OCI-LY7 (cell line): ENCODE measurements around the gene DST. TPM values are rescaled to one million over a fixed set of nuclear protein-coding genes. Genes with fewer than 3 reads are reported as not detected.

ENCODE experiments used
- BruUV-seq: library from RNA; stranded (reverse); fragments of 400-500 nt; replicated peaks from 2 replicates; lab custom pipeline; 2021; lab: Mats Ljungman, UMichigan
- CTCF ChIA-PET: fragments of 300-600 bp; sonication (Branson Sonifier 250); formaldehyde crosslinking; loops from one replicate; lab custom pipeline; 2022; ENCODE audit warnings: antibody characterized with exemption; ENCODE audit not compliant: unreplicated experiment; lab: Charles Lee
- POLR2A ChIA-PET: fragments of 300-600 bp; sonication (Branson Sonifier 250); formaldehyde crosslinking; loops from one replicate; lab custom pipeline; 2022; ENCODE audit warnings: antibody characterized with exemption; lab: Charles Lee
- DNase-seq: peaks from one replicate; pipeline ENCODE4 v3.0.0-alpha.2; 2015; ENCODE audit warnings: low spot score
- H2AFZ ChIP-seq: fragments of 200-600 bp; sonication (generic), shearing (Covaris generic); 2 replicates; pipeline ENCODE4 v1.6.1; 2014; ENCODE audit warnings: mild to moderate bottlenecking, antibody characterized with exemption, low read length, moderate library complexity
- H3K27ac ChIP-seq: fragments of 200-600 bp; sonication (generic); 2 replicates; pipeline ENCODE4 v1.5.1; 2014; ENCODE audit warnings: mixed run types, low read depth, mild to moderate bottlenecking, moderate library complexity, low read length, inconsistent platforms; ENCODE audit not compliant: poor library complexity, severe bottlenecking
- H3K36me3 ChIP-seq: fragments of 200-600 bp; sonication (generic); 2 replicates; pipeline ENCODE4 v1.6.1; 2014; ENCODE audit warnings: mild to moderate bottlenecking, antibody characterized with exemption, low read length, moderate library complexity, mixed read lengths; ENCODE audit not compliant: insufficient read depth
- H3K4me1 ChIP-seq: fragments of 200-600 bp; sonication (generic); 2 replicates; pipeline ENCODE4 v1.5.1; 2014; ENCODE audit warnings: mild to moderate bottlenecking, low read length; ENCODE audit not compliant: insufficient read depth, poor library complexity, severe bottlenecking
- H3K4me2 ChIP-seq: fragments of 200-600 bp; sonication (generic); 2 replicates; pipeline ENCODE4 v1.6.1; 2014; ENCODE audit warnings: mild to moderate bottlenecking, low read length
- H3K4me3 ChIP-seq: fragments of 200-600 bp; sonication (generic); 2 replicates; pipeline ENCODE4 v1.5.1; 2014; ENCODE audit warnings: mild to moderate bottlenecking, low read depth, low read length; ENCODE audit not compliant: poor library complexity, severe bottlenecking
- H3K79me2 ChIP-seq: fragments of 200-600 bp; sonication (generic); 2 replicates; pipeline ENCODE4 v1.6.1; 2016; ENCODE audit warnings: low read depth, mild to moderate bottlenecking, low read length, moderate library complexity, mixed read lengths; ENCODE audit not compliant: insufficient read depth
- H3K9me2 ChIP-seq: fragments of 200-600 bp; sonication (generic); 2 replicates; pipeline ENCODE4 v1.6.1; 2016; ENCODE audit warnings: mild to moderate bottlenecking, low read length, mixed read lengths; ENCODE audit not compliant: insufficient read depth
- H3K9me3 ChIP-seq: fragments of 200-600 bp; sonication (generic); 2 replicates; pipeline ENCODE4 v1.6.1; 2014; ENCODE audit warnings: mild to moderate bottlenecking, mixed run types, low read length, mixed read lengths
- H4K20me1 ChIP-seq: fragments of 200-600 bp; sonication (generic); 2 replicates; pipeline ENCODE4 v1.6.1; 2014; ENCODE audit warnings: mild to moderate bottlenecking, antibody characterized with exemption, low read length, moderate library complexity, mixed read lengths; ENCODE audit not compliant: insufficient read depth
- EZH2phosphoT487 ChIP-seq: fragments of 200-600 bp; sonication (generic); IDR thresholded peaks from 2 replicates; pipeline ENCODE4 v1.6.1; 2018; ENCODE audit warnings: low read depth, borderline replicate concordance, mild to moderate bottlenecking, mixed run types, antibody characterized with exemption, low read length, moderate library complexity, mixed read lengths
- intact Hi-C: fragments of 100-400 bp; cut with micrococcal nuclease; formaldehyde crosslinking; loops from one replicate; pipeline ENCODE4 v1.10.0; 2022; ENCODE audit not compliant: unreplicated experiment
- total RNA-seq, 2 experiments: library from RNA; depleted of rRNA in 1 of 2; stranded (reverse); fragments of >200 nt in 1 of 2; shearing (Covaris generic) in 1 of 2; gene quantifications; 2 replicates each; pipeline ENCODE4 v1.2.3, GENCODE V29; 2014 to 2022
- TF ChIP-seq, protein P1 (sequence below): fragments of 200-600 bp; sonication (generic); conservative IDR thresholded peaks from 2 replicates; pipeline ENCODE4 v1.5.1; 2014; ENCODE audit warnings: mild to moderate bottlenecking, antibody characterized with exemption, low read length, moderate library complexity, mixed read lengths

DST gene
- total RNA-seq, 2 experiments from 2014 or later, result 8.4 to 19.4 TPM

DNA sequence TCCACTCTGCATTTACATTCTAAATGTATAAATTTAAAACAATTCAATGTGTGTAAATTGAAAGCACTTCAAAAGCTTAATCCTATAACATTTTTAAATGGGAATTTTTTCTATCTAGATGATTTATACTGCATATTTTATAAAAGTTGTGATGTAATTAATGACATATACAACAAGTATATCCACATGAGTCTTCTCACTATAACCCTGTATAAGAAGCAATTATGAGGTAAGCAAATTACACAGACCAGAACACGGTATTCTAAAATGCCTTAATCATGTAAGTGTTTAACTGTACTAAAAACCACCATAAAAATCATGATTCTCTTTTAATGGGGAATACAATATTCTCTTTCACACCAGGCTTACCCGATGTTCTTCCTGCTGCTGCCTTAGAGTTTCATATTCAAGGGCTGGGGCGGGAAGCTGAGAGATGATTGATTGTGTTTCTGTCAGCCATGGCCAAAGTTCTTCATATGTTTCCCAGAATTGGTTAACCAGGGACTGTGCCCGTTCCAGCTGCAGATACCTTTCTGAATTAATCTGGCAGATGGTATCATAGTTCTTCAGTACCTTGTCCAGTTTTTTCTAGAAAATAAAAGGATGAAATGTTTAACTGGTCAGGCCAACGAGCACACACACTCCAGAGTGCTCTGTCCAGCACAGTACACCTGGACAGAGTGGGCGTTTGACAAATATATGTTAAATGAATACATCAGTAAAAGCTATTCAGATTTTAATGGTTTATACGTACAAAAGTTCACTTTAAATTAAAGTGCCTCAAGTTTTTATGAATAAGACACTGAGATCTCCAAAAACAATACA, 127.4 kb downstream of the DST start:
- CTCF ChIA-PET, result interaction anchor here (1.4 kb wide), 1 partner anchor 11 kb away, joined by 4 read pairs; no protein-coding TSS in a partner anchor
- Histone ChIP-seq H3K36me3 (no peaks in the 10 kb centered on the region; the same call in 1 of the 2 replicates), H3K9me3 (no peaks in the 10 kb centered on the region)

DNA sequence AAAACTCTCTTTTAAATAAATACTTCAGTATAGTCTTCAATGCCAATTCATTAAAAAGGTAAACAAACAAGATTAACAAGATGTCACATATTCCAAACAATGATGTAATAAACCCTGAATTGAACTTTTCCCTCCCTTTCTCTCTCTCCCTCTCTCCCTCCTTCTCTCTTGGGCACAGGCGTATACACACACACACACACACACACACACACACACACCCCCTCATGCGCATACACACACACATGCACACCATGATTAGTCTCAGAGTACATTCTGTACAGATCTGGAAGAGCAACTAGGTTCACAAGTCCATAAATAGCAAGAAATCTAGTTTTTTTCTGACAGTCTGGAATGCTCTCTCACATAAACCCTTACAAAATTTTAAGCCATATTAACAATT, 128.3 kb downstream of the DST start:
- H3K4me1 ChIP-seq, result peaks cover 3% of the 10 kb centered on the region
- CTCF ChIA-PET, result interaction anchor here (1.0 to 1.4 kb wide), 2 partner anchors 12 to 17 kb away, joined by 3 to 4 read pairs; no protein-coding TSS in a partner anchor
- intact Hi-C loops, result no loop called here

More for the DNA sequence above, 127.4 kb downstream of the DST start:
- Histone ChIP-seq H3K4me2 (peak overlapping the region; percentile 25; the same call in 1 of the 2 replicates), H3K79me2 (no peaks in the 10 kb centered on the region; the same call in 1 of the 2 replicates), H4K20me1 (no peaks in the 10 kb centered on the region), H3K27ac (no peak overlapping the region), H2AFZ (no peak overlapping the region), H3K4me3 (no peak overlapping the region), H3K9me2 (no peaks in the 10 kb centered on the region), H3K4me1 (peaks cover 3% of the 10 kb centered on the region)
- intact Hi-C loops, result no loop called here
- no peak for DNase-seq
- POLR2A ChIA-PET, result interaction anchor here (0.8 to 1.6 kb wide), 3 partner anchors 11 to 145 kb away, joined by 3 to 9 read pairs (median 9); no protein-coding TSS in a partner anchor
- no TSS peak for BruUV-seq
- TF ChIP-seq, protein P1, sequence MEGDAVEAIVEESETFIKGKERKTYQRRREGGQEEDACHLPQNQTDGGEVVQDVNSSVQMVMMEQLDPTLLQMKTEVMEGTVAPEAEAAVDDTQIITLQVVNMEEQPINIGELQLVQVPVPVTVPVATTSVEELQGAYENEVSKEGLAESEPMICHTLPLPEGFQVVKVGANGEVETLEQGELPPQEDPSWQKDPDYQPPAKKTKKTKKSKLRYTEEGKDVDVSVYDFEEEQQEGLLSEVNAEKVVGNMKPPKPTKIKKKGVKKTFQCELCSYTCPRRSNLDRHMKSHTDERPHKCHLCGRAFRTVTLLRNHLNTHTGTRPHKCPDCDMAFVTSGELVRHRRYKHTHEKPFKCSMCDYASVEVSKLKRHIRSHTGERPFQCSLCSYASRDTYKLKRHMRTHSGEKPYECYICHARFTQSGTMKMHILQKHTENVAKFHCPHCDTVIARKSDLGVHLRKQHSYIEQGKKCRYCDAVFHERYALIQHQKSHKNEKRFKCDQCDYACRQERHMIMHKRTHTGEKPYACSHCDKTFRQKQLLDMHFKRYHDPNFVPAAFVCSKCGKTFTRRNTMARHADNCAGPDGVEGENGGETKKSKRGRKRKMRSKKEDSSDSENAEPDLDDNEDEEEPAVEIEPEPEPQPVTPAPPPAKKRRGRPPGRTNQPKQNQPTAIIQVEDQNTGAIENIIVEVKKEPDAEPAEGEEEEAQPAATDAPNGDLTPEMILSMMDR, result no peak
- TF ChIP-seq EZH2phosphoT487, result no peak

More for the DNA sequence above, 128.3 kb downstream of the DST start:
- H3K9me2 ChIP-seq, result no peaks in the 10 kb centered on the region
- H2AFZ ChIP-seq, result no peak overlapping the region
- H3K4me3 ChIP-seq, result no peak overlapping the region
- no peak overlapping the region for H3K4me2 ChIP-seq
- H3K36me3 ChIP-seq, result no peaks in the 10 kb centered on the region; the same call in 1 of the 2 replicates
- H3K9me3 ChIP-seq, result no peaks in the 10 kb centered on the region
- POLR2A ChIA-PET, result interaction anchor here (0.8 to 1.6 kb wide), 4 partner anchors 9 to 144 kb away, joined by 3 to 9 read pairs (median 4); no protein-coding TSS in a partner anchor
- no peaks in the 10 kb centered on the region; the same call in 1 of the 2 replicates for H3K79me2 ChIP-seq
- no peak overlapping the region for H3K27ac ChIP-seq
- BruUV-seq, result no TSS peak
- no peak for TF ChIP-seq EZH2phosphoT487
- TF ChIP-seq, protein P1, result no peak
- DNase-seq, result no peak
- no peaks in the 10 kb centered on the region for H4K20me1 ChIP-seq
